OCI-LY3 (cell line): ENCODE results near the gene GAMT.

Source experiments
- H2AFZ ChIP-seq: fragments of 200-600, 300-600 bp; shearing (Covaris generic); 2 replicates; pipeline ENCODE4 v1.6.0; 2014; ENCODE audit warnings: antibody characterized with exemption, low read depth, low read length
- H3K27ac ChIP-seq: fragments of 200-600, 300-600 bp; sonication (generic); 2 replicates; pipeline ENCODE4 v1.5.1; 2014; ENCODE audit warnings: mild to moderate bottlenecking, low read length, moderate library complexity, mixed read lengths
- H3K27me3 ChIP-seq: fragments of 200-600, 300-600 bp; sonication (generic); 2 replicates; pipeline ENCODE4 v1.6.1; 2014; ENCODE audit warnings: low read depth, low read length, mixed read lengths
- H3K36me3 ChIP-seq: fragments of 200-600, 300-600 bp; sonication (generic); replicated peaks from 2 replicates; pipeline ENCODE3; 2014; ENCODE audit warnings: low read depth, low read length, mixed read lengths
- H3K4me1 ChIP-seq: fragments of 300-600, 200-600 bp; sonication (generic); 2 replicates; pipeline ENCODE4 v1.6.1; 2014; ENCODE audit warnings: low read length, mixed read lengths
- H3K4me2 ChIP-seq: fragments of 200-600, 300-600 bp; sonication (generic); 2 replicates; pipeline ENCODE4 v1.6.1; 2014; ENCODE audit warnings: low read length, mixed read lengths
- H3K4me3 ChIP-seq: fragments of 300-600, 200-600 bp; sonication (generic); 2 replicates; pipeline ENCODE4 v1.5.1; 2014; ENCODE audit warnings: antibody characterized with exemption, mild to moderate bottlenecking, low read length, moderate library complexity
- H3K79me2 ChIP-seq: fragments of 300-600, 200-600 bp; shearing (Covaris generic); 2 replicates; pipeline ENCODE4 v1.6.1; 2014; ENCODE audit warnings: mild to moderate bottlenecking, low read length, mixed read lengths
- H3K9ac ChIP-seq: fragments of 300-600, 200-600 bp; shearing (Covaris generic); 2 replicates; pipeline ENCODE4 v1.6.0; 2014; ENCODE audit warnings: mild to moderate bottlenecking, low read length, moderate library complexity
- H3K9me3 ChIP-seq: fragments of 200-600, 300-600 bp; shearing (Covaris generic); 2 replicates; pipeline ENCODE4 v1.6.1; 2014; ENCODE audit warnings: low read length, mixed read lengths; ENCODE audit not compliant: insufficient read depth
- H4K20me1 ChIP-seq: fragments of 200-600, 300-600 bp; sonication (generic); 2 replicates; pipeline ENCODE4 v1.6.1; 2016; ENCODE audit warnings: low read length, mixed read lengths; ENCODE audit not compliant: insufficient read depth
- CTCF ChIP-seq: fragments of 200-600, 300-600 bp; sonication (generic); IDR thresholded peaks from 2 replicates; pipeline ENCODE4 v1.5.1; 2014; ENCODE audit warnings: antibody characterized with exemption, low read length, low read depth
- EZH2phosphoT487 ChIP-seq: fragments of 200-600 bp; shearing (Covaris generic); IDR thresholded peaks from 2 replicates; pipeline ENCODE4 v1.6.1; 2018; ENCODE audit warnings: antibody characterized with exemption, mixed run types, low read depth

The GAMT gene

DNA sequence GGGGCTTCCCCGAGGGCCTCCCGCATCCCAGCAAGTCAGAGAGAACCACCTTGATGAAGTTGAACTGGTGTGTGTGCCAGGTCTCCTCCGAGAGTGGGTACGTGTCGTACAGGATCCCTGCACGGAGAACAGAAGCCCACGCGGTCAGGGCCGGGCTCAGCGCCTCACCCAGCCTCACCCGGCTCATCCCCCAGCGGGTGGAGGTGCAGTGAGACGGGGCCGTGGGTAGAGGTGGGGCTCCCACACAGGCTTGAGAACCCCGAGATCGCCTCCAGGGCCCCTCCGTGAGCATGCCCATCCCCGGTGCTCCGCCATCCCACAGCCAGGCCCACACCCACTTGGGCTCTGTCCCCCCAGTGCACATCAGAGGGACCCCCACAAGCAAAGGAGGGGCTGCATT lies 2.3 kb downstream of the GAMT start:
- H3K9me3 ChIP-seq, result no peaks in the 10 kb centered on the region
- peaks cover 2% of the 10 kb centered on the region for H3K36me3 ChIP-seq
- H3K9ac ChIP-seq, result no peak overlapping the region
- H3K4me2 ChIP-seq, result no peak overlapping the region
- no peaks in the 10 kb centered on the region; the same call in 1 of the 2 replicates for H4K20me1 ChIP-seq
- peaks cover 6% of the 10 kb centered on the region for H3K4me1 ChIP-seq
- 0 out of 2 replicates have a peak, but pooled peaks cover 2% of the 10 kb centered on the region for H3K27me3 ChIP-seq
- no peak overlapping the region for H2AFZ ChIP-seq
- no peak overlapping the region for H3K4me3 ChIP-seq
- H3K79me2 ChIP-seq, result no peaks in the 10 kb centered on the region
- no peak overlapping the region for H3K27ac ChIP-seq
- TF ChIP-seq CTCF, result no peak
- TF ChIP-seq EZH2phosphoT487, result no peak

- no peaks in the 10 kb centered on the region for H3K27me3 ChIP-seq
- no peak overlapping the region for H3K27ac ChIP-seq
- no peak for TF ChIP-seq EZH2phosphoT487
- no peak for TF ChIP-seq CTCF
- peaks cover 6% of the 10 kb centered on the region for H3K36me3 ChIP-seq
- peaks cover 3% of the 10 kb centered on the region; the same call in 1 of the 2 replicates for H3K4me1 ChIP-seq
- H3K4me2 ChIP-seq, result no peak overlapping the region
- no peak overlapping the region for H3K4me3 ChIP-seq
- H3K9ac ChIP-seq, result no peak overlapping the region
- no peaks in the 10 kb centered on the region for H3K79me2 ChIP-seq
- no peaks in the 10 kb centered on the region; the same call in 1 of the 2 replicates for H4K20me1 ChIP-seq
- H3K9me3 ChIP-seq, result no peaks in the 10 kb centered on the region
- no peak overlapping the region for H2AFZ ChIP-seq
These were observed 3.5 kb downstream of the GAMT start for GRCh38 chr19:1397838-1398237.

- H3K4me2 ChIP-seq, result no peak overlapping the region
- H4K20me1 ChIP-seq, result no peaks in the 10 kb centered on the region; the same call in 1 of the 2 replicates
- TF ChIP-seq CTCF, result no peak
- no peak for TF ChIP-seq EZH2phosphoT487
- no peaks in the 10 kb centered on the region for H3K27me3 ChIP-seq
- peaks cover 13% of the 10 kb centered on the region for H3K36me3 ChIP-seq
- no peak overlapping the region for H3K9ac ChIP-seq
- no peak overlapping the region for H3K27ac ChIP-seq
- no peak overlapping the region for H3K4me3 ChIP-seq
- H2AFZ ChIP-seq, result no peak overlapping the region
- no peaks in the 10 kb centered on the region for H3K79me2 ChIP-seq
- H3K4me1 ChIP-seq, result no peaks in the 10 kb centered on the region
- no peaks in the 10 kb centered on the region for H3K9me3 ChIP-seq
These were observed 4.3 kb downstream of the GAMT start for GRCh38 chr19:1396768-1397679.

- Histone ChIP-seq H3K9ac (no peak overlapping the region), H3K4me3 (no peak overlapping the region), H3K27me3 (no peaks in the 10 kb centered on the region), H3K36me3 (peaks cover 13% of the 10 kb centered on the region), H3K79me2 (no peaks in the 10 kb centered on the region), H3K9me3 (no peaks in the 10 kb centered on the region), H2AFZ (no peak overlapping the region), H3K4me1 (no peaks in the 10 kb centered on the region), H4K20me1 (no peaks in the 10 kb centered on the region; the same call in 1 of the 2 replicates), H3K27ac (no peak overlapping the region), H3K4me2 (no peak overlapping the region)
- no peak for TF ChIP-seq CTCF
- TF ChIP-seq EZH2phosphoT487, result no peak
These were observed 5.1 kb downstream of the GAMT start for GRCh38 chr19:1396019-1396767.
